ENCODE data around the gene DRAM1.

DRAM1 gene

DNA sequence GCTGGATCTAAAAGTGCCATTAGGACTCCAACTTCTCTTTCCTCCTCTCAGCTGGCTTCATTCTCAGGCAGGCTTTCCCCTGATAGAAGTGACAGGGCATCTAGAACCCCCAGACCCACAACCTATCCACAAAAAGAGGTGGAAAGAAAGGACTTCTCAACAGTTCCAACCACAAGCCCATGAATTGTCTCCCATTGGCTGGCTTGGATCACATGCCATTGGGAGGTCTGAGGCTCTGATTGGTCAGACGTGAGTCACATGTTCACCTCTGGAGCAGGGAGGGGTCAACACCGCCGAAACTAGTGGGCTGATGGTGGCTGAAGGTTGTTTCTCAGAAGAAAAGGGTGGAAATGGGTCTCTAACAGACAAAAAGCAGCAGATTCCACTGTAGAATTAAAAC lies 47.2 kb downstream of the DRAM1 start:
- POLR2A ChIA-PET, result no interaction called here
- TF ChIP-seq ZNF138 (tag by site-specific recombination; IDR thresholded peaks at IDR 0.05; ENCODE audit: borderline replicate concordance) (no peak), ZNF274 (IDR thresholded peaks at IDR 0.05; ENCODE audit: low read length) (no peak), ZNF274 (tag by site-specific recombination; IDR thresholded peaks at IDR 0.05; ENCODE audit: borderline replicate concordance) (no peak), ZNF670 (tag by site-specific recombination; IDR thresholded peaks at IDR 0.05; ENCODE audit: low read depth) (no peak), ZNF600 (tag by site-specific recombination; IDR thresholded peaks at IDR 0.05) (no peak)
- H3K36me3 ChIP-seq (ENCODE audit: control insufficient read depth in 2 of 2, insufficient read depth in 1 of 2, low read length in 2 of 2), result peaks cover 0 to 5% of the 10 kb centered on the region in 2 experiments; a peak in 1 of 3 replicates
- no peaks in the 10 kb centered on the region for H3K9me3 ChIP-seq (ENCODE audit: control insufficient read depth, insufficient read depth, low read depth, low read length)
- no peak overlapping the region for H3K27ac ChIP-seq (ENCODE audit: extremely low read depth, low read depth, low read length)
- no peak overlapping the region for H3K4me3 ChIP-seq (ENCODE audit: low read depth, low read length)
- CTCF ChIA-PET, result no interaction called here
- H3K4me1 ChIP-seq (ENCODE audit: control insufficient read depth, insufficient read depth, low read length), result no peaks in the 10 kb centered on the region

GRCh38 chr12:101925361-101925760 lies 48.0 kb downstream of the DRAM1 start:
- Histone ChIP-seq H3K9me3 (ENCODE audit: control insufficient read depth, insufficient read depth, low read depth, low read length) (no peaks in the 10 kb centered on the region), H3K36me3 (ENCODE audit: control insufficient read depth in 2 of 2, insufficient read depth in 1 of 2, low read length in 2 of 2) (peaks cover 0 to 5% of the 10 kb centered on the region in 2 experiments; a peak in 1 of 3 replicates), H3K4me3 (ENCODE audit: low read depth, low read length) (no peak overlapping the region), H3K27ac (ENCODE audit: extremely low read depth, low read depth, low read length) (no peak overlapping the region), H3K4me1 (ENCODE audit: control insufficient read depth, insufficient read depth, low read length) (no peaks in the 10 kb centered on the region)
- POLR2A ChIA-PET, result no interaction called here
- CTCF ChIA-PET, result interaction anchor here (0.5 kb wide), 1 partner anchor 882 kb away, joined by 3 read pairs; no protein-coding TSS in a partner anchor
- TF ChIP-seq ZFHX2 (tag by site-specific recombination; conservative IDR thresholded peaks at IDR 0.05) (0 out of 2 replicates have a peak, but pooled peaks have one; percentile 17), ZNF658 (tag by site-specific recombination; IDR thresholded peaks at IDR 0.05) (no peak), EGR2 (tag by site-specific recombination; IDR thresholded peaks at IDR 0.05; ENCODE audit: low read depth) (peak; percentile 27; the same call in 1 of the 2 replicates), BCL11B (tag by site-specific recombination; IDR thresholded peaks at IDR 0.05; ENCODE audit: low read depth) (no peak), MEIS1 (CRISPR knock-in tag; IDR thresholded peaks at IDR 0.05; ENCODE audit: borderline replicate concordance) (no peak), MYNN (tag by site-specific recombination; IDR thresholded peaks at IDR 0.05; ENCODE audit: borderline replicate concordance) (no peak), PATZ1 (tag by site-specific recombination; IDR thresholded peaks at IDR 0.05) (no peak), ZNF311 (tag by site-specific recombination; IDR thresholded peaks at IDR 0.05; ENCODE audit: borderline replicate concordance) (no peak)
- TF ChIP-seq, protein P1, sequence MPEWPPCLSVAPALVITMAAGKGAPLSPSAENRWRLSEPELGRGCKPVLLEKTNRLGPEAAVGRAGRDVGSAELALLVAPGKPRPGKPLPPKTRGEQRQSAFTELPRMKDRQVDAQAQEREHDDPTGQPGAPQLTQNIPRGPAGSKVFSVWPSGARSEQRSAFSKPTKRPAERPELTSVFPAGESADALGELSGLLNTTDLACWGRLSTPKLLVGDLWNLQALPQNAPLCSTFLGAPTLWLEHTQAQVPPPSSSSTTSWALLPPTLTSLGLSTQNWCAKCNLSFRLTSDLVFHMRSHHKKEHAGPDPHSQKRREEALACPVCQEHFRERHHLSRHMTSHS (tag by site-specific recombination; IDR thresholded peaks at IDR 0.05), result no peak

GRCh38 chr12:101925935-101926334 lies 48.6 kb downstream of the DRAM1 start:
- Histone ChIP-seq H3K4me1 (ENCODE audit: control insufficient read depth, insufficient read depth, low read length) (no peaks in the 10 kb centered on the region), H3K27ac (ENCODE audit: extremely low read depth, low read depth, low read length) (no peak overlapping the region), H3K9me3 (ENCODE audit: control insufficient read depth, insufficient read depth, low read depth, low read length) (no peaks in the 10 kb centered on the region), H3K4me3 (ENCODE audit: low read depth, low read length) (no peak overlapping the region), H3K36me3 (ENCODE audit: control insufficient read depth in 2 of 2, insufficient read depth in 1 of 2, low read length in 2 of 2) (peaks cover 0 to 5% of the 10 kb centered on the region in 2 experiments; a peak in 1 of 3 replicates)
- POLR2A ChIA-PET, result no interaction called here
- CTCF ChIA-PET, result interaction anchor here (0.5 kb wide), 1 partner anchor 881 kb away, joined by 3 read pairs; no protein-coding TSS in a partner anchor
- TF ChIP-seq HOXA7 (CRISPR knock-in tag; IDR thresholded peaks at IDR 0.05; ENCODE audit: borderline replicate concordance) (no peak), SP7 (tag by site-specific recombination; IDR thresholded peaks at IDR 0.05) (no peak), ZNF248 (tag by site-specific recombination; IDR thresholded peaks at IDR 0.05) (no peak), ZNF677 (tag by site-specific recombination; IDR thresholded peaks at IDR 0.05) (no peak), ZNF792 (tag by site-specific recombination; IDR thresholded peaks at IDR 0.05) (no peak), ZBTB20 (tag by site-specific recombination; IDR thresholded peaks at IDR 0.05) (no peak), ZNF214 (tag by site-specific recombination; IDR thresholded peaks at IDR 0.05; ENCODE audit: borderline replicate concordance) (no peak), TRIM28 (IDR thresholded peaks at IDR 0.05; ENCODE audit: borderline replicate concordance, low read length) (no peak), ZNF266 (tag by site-specific recombination; IDR thresholded peaks at IDR 0.05; ENCODE audit: low read depth) (no peak), ZNF544 (tag by site-specific recombination; IDR thresholded peaks at IDR 0.05) (no peak), ZFP3 (tag by site-specific recombination; IDR thresholded peaks at IDR 0.05; ENCODE audit: low read depth) (no peak)
- TF ChIP-seq, protein P2, sequence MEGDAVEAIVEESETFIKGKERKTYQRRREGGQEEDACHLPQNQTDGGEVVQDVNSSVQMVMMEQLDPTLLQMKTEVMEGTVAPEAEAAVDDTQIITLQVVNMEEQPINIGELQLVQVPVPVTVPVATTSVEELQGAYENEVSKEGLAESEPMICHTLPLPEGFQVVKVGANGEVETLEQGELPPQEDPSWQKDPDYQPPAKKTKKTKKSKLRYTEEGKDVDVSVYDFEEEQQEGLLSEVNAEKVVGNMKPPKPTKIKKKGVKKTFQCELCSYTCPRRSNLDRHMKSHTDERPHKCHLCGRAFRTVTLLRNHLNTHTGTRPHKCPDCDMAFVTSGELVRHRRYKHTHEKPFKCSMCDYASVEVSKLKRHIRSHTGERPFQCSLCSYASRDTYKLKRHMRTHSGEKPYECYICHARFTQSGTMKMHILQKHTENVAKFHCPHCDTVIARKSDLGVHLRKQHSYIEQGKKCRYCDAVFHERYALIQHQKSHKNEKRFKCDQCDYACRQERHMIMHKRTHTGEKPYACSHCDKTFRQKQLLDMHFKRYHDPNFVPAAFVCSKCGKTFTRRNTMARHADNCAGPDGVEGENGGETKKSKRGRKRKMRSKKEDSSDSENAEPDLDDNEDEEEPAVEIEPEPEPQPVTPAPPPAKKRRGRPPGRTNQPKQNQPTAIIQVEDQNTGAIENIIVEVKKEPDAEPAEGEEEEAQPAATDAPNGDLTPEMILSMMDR (tag by site-specific recombination; IDR thresholded peaks at IDR 0.05), result no peak
- TF ChIP-seq, protein P3, sequence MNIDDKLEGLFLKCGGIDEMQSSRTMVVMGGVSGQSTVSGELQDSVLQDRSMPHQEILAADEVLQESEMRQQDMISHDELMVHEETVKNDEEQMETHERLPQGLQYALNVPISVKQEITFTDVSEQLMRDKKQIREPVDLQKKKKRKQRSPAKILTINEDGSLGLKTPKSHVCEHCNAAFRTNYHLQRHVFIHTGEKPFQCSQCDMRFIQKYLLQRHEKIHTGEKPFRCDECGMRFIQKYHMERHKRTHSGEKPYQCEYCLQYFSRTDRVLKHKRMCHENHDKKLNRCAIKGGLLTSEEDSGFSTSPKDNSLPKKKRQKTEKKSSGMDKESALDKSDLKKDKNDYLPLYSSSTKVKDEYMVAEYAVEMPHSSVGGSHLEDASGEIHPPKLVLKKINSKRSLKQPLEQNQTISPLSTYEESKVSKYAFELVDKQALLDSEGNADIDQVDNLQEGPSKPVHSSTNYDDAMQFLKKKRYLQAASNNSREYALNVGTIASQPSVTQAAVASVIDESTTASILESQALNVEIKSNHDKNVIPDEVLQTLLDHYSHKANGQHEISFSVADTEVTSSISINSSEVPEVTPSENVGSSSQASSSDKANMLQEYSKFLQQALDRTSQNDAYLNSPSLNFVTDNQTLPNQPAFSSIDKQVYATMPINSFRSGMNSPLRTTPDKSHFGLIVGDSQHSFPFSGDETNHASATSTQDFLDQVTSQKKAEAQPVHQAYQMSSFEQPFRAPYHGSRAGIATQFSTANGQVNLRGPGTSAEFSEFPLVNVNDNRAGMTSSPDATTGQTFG (tag by site-specific recombination; IDR thresholded peaks at IDR 0.05; ENCODE audit: borderline replicate concordance), result no peak

Data from HEK293 (cell line).